CD1c-positive myeloid dendritic cell (primary cell): Measurements from ENCODE around the gene CNKSR3.

ENCODE experiments used
- DNase-seq: peaks from one replicate; pipeline ENCODE4 v3.0.0-alpha.2; 2016; ENCODE audit errors: extremely low spot score

CNKSR3 gene

GRCh38 chr6:154502553-154502952, 7.9 kb downstream of the CNKSR3 start:
- no peak for DNase-seq

- no peak for DNase-seq
These were observed 9.0 kb downstream of the CNKSR3 start for GRCh38 chr6:154501578-154501868.

- DNase-seq, result no peak
These were observed 9.5 kb downstream of the CNKSR3 start for GRCh38 chr6:154500769-154501577.

- no peak for DNase-seq
These were observed 10.5 kb downstream of the CNKSR3 start for GRCh38 chr6:154499855-154500589.

- no peak for DNase-seq
These were observed 12.0 kb downstream of the CNKSR3 start for GRCh38 chr6:154498340-154498934.

GRCh38 chr6:154496793-154497517, 13.5 kb downstream of the CNKSR3 start:
- DNase-seq, result no peak

- DNase-seq, result no peak
These were observed 14.3 kb downstream of the CNKSR3 start for GRCh38 chr6:154496186-154496585.

GRCh38 chr6:154494592-154495311, 15.7 kb downstream of the CNKSR3 start:
- DNase-seq, result no peak

- no peak for DNase-seq
These were observed 18.7 kb downstream of the CNKSR3 start for GRCh38 chr6:154491567-154492470.

- DNase-seq, result no peak
These were observed 20.7 kb downstream of the CNKSR3 start for GRCh38 chr6:154489822-154490221.

- no peak for DNase-seq
These were observed 21.6 kb downstream of the CNKSR3 start for GRCh38 chr6:154488802-154489437.

GRCh38 chr6:154488248-154488593, 22.3 kb downstream of the CNKSR3 start:
- no peak for DNase-seq

GRCh38 chr6:154487367-154488247, 22.9 kb downstream of the CNKSR3 start:
- DNase-seq, result peak; percentile 13

- no peak for DNase-seq
These were observed 24.7 kb downstream of the CNKSR3 start for GRCh38 chr6:154485815-154486214.

GRCh38 chr6:154484942-154485341, 25.5 kb downstream of the CNKSR3 start:
- no peak for DNase-seq

- DNase-seq, result no peak
These were observed 27.6 kb downstream of the CNKSR3 start for GRCh38 chr6:154482858-154483257.

- DNase-seq, result peak; percentile 8
These were observed 28.9 kb downstream of the CNKSR3 start for GRCh38 chr6:154481521-154482013.

- no peak for DNase-seq
These were observed 30.5 kb downstream of the CNKSR3 start for GRCh38 chr6:154479771-154480639.
